ENCODE results near the gene TOMM5. TPM values are rescaled to one million over a fixed set of nuclear protein-coding genes. Genes with fewer than 3 reads are reported as not detected.

TOMM5 gene
- total RNA-seq, 2 experiments from 2014 or later, result 118 to 153 TPM

- Mint-ChIP-seq H3K27me3 (no peaks in the 10 kb centered on the region), H3K9me3 (ENCODE audit: low read depth) (no peaks in the 10 kb centered on the region), H3K36me3 (ENCODE audit: low read depth) (peaks cover 23% of the 10 kb centered on the region), H3K4me1 (peaks cover 17% of the 10 kb centered on the region), H3K27ac (peak within 1 kb of the TSS; percentile 63), H3K4me3 (peak within 1 kb of the TSS; percentile 75)
- POLR2A ChIA-PET, result interaction anchor here (0.5 to 2.4 kb wide), 3 partner anchors 13 to 130 kb away, joined by 3 to 6 read pairs (median 3); partner anchors contain the start of gene TOMM5
- DNase-seq, result peak; percentile 68
- intact Hi-C loops (cut with DNase I, micrococcal nuclease), result loop anchor here (5.0 to 10.0 kb wide), 2 partner anchors 89 to 541 kb away; partner anchors contain the start of genes PAX5 (in 2 of the 2) and POLR1E (in 1 of the 2)
- ATAC-seq, result peak; percentile 69
- CTCF ChIA-PET, result interaction anchor here (1.6 to 3.2 kb wide), 2 partner anchors 10 to 18 kb away, joined by 6 to 26 read pairs; partner anchors contain the start of gene TOMM5
These were observed 16.3 kb downstream of the TOMM5 start, which contains the start of gene FBXO10 for GRCh38 chr9:37575921-37576721. Gene FBXO10 (minus strand): TSS chr9:37576380. CDS start chr9:37541768, 34,612 bp downstream.

- CTCF ChIA-PET, result interaction anchor here (1.2 to 3.2 kb wide), 3 partner anchors 9 to 112 kb away, joined by 3 to 26 read pairs (median 6); partner anchors contain the start of gene TOMM5
- DNase-seq (no peak), ATAC-seq (peak; percentile 25)
These were observed 16.9 kb downstream of the TOMM5 start for GRCh38 chr9:37575511-37575914.

GRCh38 chr9:37575001-37575400, 17.4 kb downstream of the TOMM5 start:
- H3K27me3 Mint-ChIP-seq, result no peaks in the 10 kb centered on the region
- DNase-seq (no peak), ATAC-seq (no peak)
- peaks cover 17% of the 10 kb centered on the region for H3K4me1 Mint-ChIP-seq
- intact Hi-C loops (cut with DNase I, micrococcal nuclease), result loop anchor here (5.0 to 10.0 kb wide), 2 partner anchors 88 to 540 kb away; partner anchors contain the start of genes PAX5 (in 2 of the 2) and POLR1E (in 1 of the 2)
- H3K27ac Mint-ChIP-seq, result no peak overlapping the region
- ChIA-PET POLR2A (interaction anchor here (0.6 to 1.4 kb wide), 2 partner anchors 9 to 15 kb away, joined by 3 to 4 read pairs; no protein-coding TSS in a partner anchor), CTCF (interaction anchor here (0.7 to 3.2 kb wide), 4 partner anchors 8 to 535 kb away, joined by 3 to 26 read pairs (median 4); partner anchors contain the start of gene TOMM5)
- peaks cover 23% of the 10 kb centered on the region for H3K36me3 Mint-ChIP-seq (ENCODE audit: low read depth)
- no peaks in the 10 kb centered on the region for H3K9me3 Mint-ChIP-seq (ENCODE audit: low read depth)
- H3K4me3 Mint-ChIP-seq, result peak overlapping the region; percentile 59

More at GRCh38 chr9:37575511-37575914, 16.9 kb downstream of the TOMM5 start:
- Mint-ChIP-seq H3K4me1 (peaks cover 17% of the 10 kb centered on the region), H3K27ac (no peak overlapping the region), H3K4me3 (peak overlapping the region; percentile 59), H3K27me3 (no peaks in the 10 kb centered on the region), H3K9me3 (ENCODE audit: low read depth) (no peaks in the 10 kb centered on the region), H3K36me3 (ENCODE audit: low read depth) (peaks cover 23% of the 10 kb centered on the region)
- POLR2A ChIA-PET, result interaction anchor here (1.4 to 2.4 kb wide), 2 partner anchors 14 to 17 kb away, joined by 3 to 6 read pairs; partner anchors contain the start of gene TOMM5
- intact Hi-C loops (cut with DNase I, micrococcal nuclease), result loop anchor here (5.0 to 10.0 kb wide), 2 partner anchors 88 to 541 kb away; partner anchors contain the start of genes PAX5 (in 2 of the 2) and POLR1E (in 1 of the 2)

GRCh38 chr9:37574241-37574721, 18.1 kb downstream of the TOMM5 start:
- POLR2A ChIA-PET, result interaction anchor here (0.6 kb wide), 1 partner anchor 10 kb away, joined by 4 read pairs; no protein-coding TSS in a partner anchor
- Mint-ChIP-seq H3K4me1 (peaks cover 17% of the 10 kb centered on the region), H3K4me3 (no peak overlapping the region), H3K9me3 (ENCODE audit: low read depth) (no peaks in the 10 kb centered on the region), H3K27ac (no peak overlapping the region), H3K36me3 (ENCODE audit: low read depth) (peaks cover 22% of the 10 kb centered on the region), H3K27me3 (no peaks in the 10 kb centered on the region)
- DNase-seq (no peak), ATAC-seq (no peak)
- intact Hi-C loops (cut with DNase I, micrococcal nuclease), result loop anchor here (10.0 kb wide), 1 partner anchor 539 kb away; the partner anchor contains the start of gene PAX5 (in 2 of the 2)
- CTCF ChIA-PET, result interaction anchor here (0.7 to 3.2 kb wide), 3 partner anchors 20 to 535 kb away, joined by 3 to 26 read pairs (median 3); partner anchors contain the start of gene TOMM5

GRCh38 chr9:37571282-37571681, 21.1 kb downstream of the TOMM5 start:
- ChIA-PET POLR2A (no interaction called here), CTCF (no interaction called here)
- Mint-ChIP-seq H3K36me3 (ENCODE audit: low read depth) (peaks cover 14% of the 10 kb centered on the region), H3K9me3 (ENCODE audit: low read depth) (no peaks in the 10 kb centered on the region), H3K27me3 (no peaks in the 10 kb centered on the region), H3K4me1 (peaks cover 6% of the 10 kb centered on the region), H3K27ac (no peak overlapping the region), H3K4me3 (no peak overlapping the region)
- no peak for DNase-seq
- ATAC-seq, result no peak
- intact Hi-C loops (cut with DNase I, micrococcal nuclease), result loop anchor here (10.0 kb wide), 1 partner anchor 536 kb away; the partner anchor contains the start of gene PAX5 (in 2 of the 2)

- H3K27ac Mint-ChIP-seq, result no peak overlapping the region
- H3K27me3 Mint-ChIP-seq, result no peaks in the 10 kb centered on the region
- no peak for ATAC-seq
- peaks cover 9% of the 10 kb centered on the region for H3K9me3 Mint-ChIP-seq (ENCODE audit: low read depth)
- intact Hi-C loops (cut with DNase I, micrococcal nuclease), result loop anchor here in 1 of 2 experiments (2.0 to 10.0 kb wide), 2 partner anchors 20 to 58 kb away; no protein-coding TSS in a partner anchor
- H3K4me1 Mint-ChIP-seq, result no peaks in the 10 kb centered on the region
- ChIA-PET POLR2A (interaction anchor here (0.6 kb wide), 1 partner anchor 19 kb away, joined by 8 read pairs; no protein-coding TSS in a partner anchor), CTCF (interaction anchor here (1.0 kb wide), 1 partner anchor 9 kb away, joined by 6 read pairs; the partner anchor contains the start of gene FBXO10)
- H3K4me3 Mint-ChIP-seq, result no peak overlapping the region
- no peak for DNase-seq
- H3K36me3 Mint-ChIP-seq (ENCODE audit: low read depth), result peaks cover 29% of the 10 kb centered on the region
These were observed 25.7 kb downstream of the TOMM5 start for GRCh38 chr9:37566716-37567115.

GRCh38 chr9:37565661-37566618, 26.5 kb downstream of the TOMM5 start:
- Mint-ChIP-seq H3K4me1 (no peaks in the 10 kb centered on the region), H3K27me3 (no peaks in the 10 kb centered on the region), H3K9me3 (ENCODE audit: low read depth) (peaks cover 9% of the 10 kb centered on the region), H3K4me3 (no peak overlapping the region), H3K36me3 (ENCODE audit: low read depth) (peaks cover 29% of the 10 kb centered on the region), H3K27ac (no peak overlapping the region)
- intact Hi-C loops (cut with DNase I, micrococcal nuclease), result loop anchor here in 1 of 2 experiments (2.0 to 10.0 kb wide), 2 partner anchors 21 to 59 kb away; no protein-coding TSS in a partner anchor
- ChIA-PET POLR2A (interaction anchor here (0.6 kb wide), 1 partner anchor 18 kb away, joined by 8 read pairs; no protein-coding TSS in a partner anchor), CTCF (interaction anchor here (1.0 kb wide), 1 partner anchor 10 kb away, joined by 6 read pairs; the partner anchor contains the start of gene FBXO10)
- no peak for ATAC-seq
- DNase-seq, result no peak

GRCh38 chr9:37564916-37565315, 27.5 kb downstream of the TOMM5 start:
- ChIA-PET POLR2A (no interaction called here), CTCF (no interaction called here)
- H3K27me3 Mint-ChIP-seq, result no peaks in the 10 kb centered on the region
- H3K4me3 Mint-ChIP-seq, result no peak overlapping the region
- peaks cover 9% of the 10 kb centered on the region for H3K9me3 Mint-ChIP-seq (ENCODE audit: low read depth)
- H3K36me3 Mint-ChIP-seq (ENCODE audit: low read depth), result peaks cover 26% of the 10 kb centered on the region
- DNase-seq (no peak), ATAC-seq (no peak)
- no peaks in the 10 kb centered on the region for H3K4me1 Mint-ChIP-seq
- H3K27ac Mint-ChIP-seq, result no peak overlapping the region
- intact Hi-C loops (cut with DNase I, micrococcal nuclease), result loop anchor here in 1 of 2 experiments (10.0 kb wide), 1 partner anchor 60 kb away; no protein-coding TSS in a partner anchor

- intact Hi-C loops (cut with DNase I, micrococcal nuclease), result loop anchor here in 1 of 2 experiments (10.0 kb wide), 1 partner anchor 61 kb away; no protein-coding TSS in a partner anchor
- H3K36me3 Mint-ChIP-seq (ENCODE audit: low read depth), result peaks cover 26% of the 10 kb centered on the region
- H3K4me1 Mint-ChIP-seq, result no peaks in the 10 kb centered on the region
- POLR2A ChIA-PET, result no interaction called here
- CTCF ChIA-PET, result no interaction called here
- peaks cover 9% of the 10 kb centered on the region for H3K9me3 Mint-ChIP-seq (ENCODE audit: low read depth)
- no peak overlapping the region for H3K4me3 Mint-ChIP-seq
- H3K27me3 Mint-ChIP-seq, result no peaks in the 10 kb centered on the region
- H3K27ac Mint-ChIP-seq, result no peak overlapping the region
- DNase-seq (no peak), ATAC-seq (no peak)
These were observed 28.4 kb downstream of the TOMM5 start for GRCh38 chr9:37563806-37564513.
